HG03354 (cell line): Measurements from ENCODE around the gene SND1.
"Not testable (repeated sequence)": the region's sequence is repeated elsewhere in the genome, so short reads cannot be mapped to it uniquely, and the experiment has no call there.

Experiments
- ATAC-seq: cut with Tn5 transposase; IDR thresholded peaks from one replicate; pipeline ENCODE4 v1.9.1; 2021; ENCODE audit warnings: mild to moderate bottlenecking; ENCODE audit not compliant: unreplicated experiment, poor library complexity, severe bottlenecking

Gene SND1

GRCh38 chr7:127817466-127817865 is 165.5 kb downstream of the SND1 start:
- no peak for ATAC-seq

GRCh38 chr7:127818306-127818705 is 166.3 kb downstream of the SND1 start:
- no peak for ATAC-seq

- no peak for ATAC-seq
Measured at GRCh38 chr7:127819975-127820731, 168.2 kb downstream of the SND1 start.

- ATAC-seq, result no peak
Measured at GRCh38 chr7:127820732-127821085, 168.7 kb downstream of the SND1 start.

GRCh38 chr7:127821146-127821545 is 169.2 kb downstream of the SND1 start:
- no peak for ATAC-seq

- no peak for ATAC-seq
Measured at GRCh38 chr7:127822822-127823508, 171.0 kb downstream of the SND1 start.

- ATAC-seq, result no peak
Measured at GRCh38 chr7:127824682-127825081, 172.7 kb downstream of the SND1 start.

- peak; percentile 57 for ATAC-seq
Measured at GRCh38 chr7:127828843-127829500, 177.0 kb downstream of the SND1 start.

GRCh38 chr7:127831318-127832219 is 179.6 kb downstream of the SND1 start:
- ATAC-seq, result no peak

- ATAC-seq, result no peak
Measured at GRCh38 chr7:127832592-127832991, 180.6 kb downstream of the SND1 start.

GRCh38 chr7:127833641-127834040 is 181.6 kb downstream of the SND1 start:
- no peak for ATAC-seq

- no peak for ATAC-seq
Measured at GRCh38 chr7:127835679-127836078, 183.7 kb downstream of the SND1 start.

- ATAC-seq, result not testable (repeated sequence)
Measured at GRCh38 chr7:127837816-127838410, 185.9 kb downstream of the SND1 start.

- no peak for ATAC-seq
Measured at GRCh38 chr7:127838816-127839415, 186.9 kb downstream of the SND1 start.

- no peak for ATAC-seq
Measured at GRCh38 chr7:127840226-127840951, 188.4 kb downstream of the SND1 start.

GRCh38 chr7:127844165-127844564 is 192.2 kb downstream of the SND1 start:
- no peak for ATAC-seq

GRCh38 chr7:127844707-127845331 is 192.8 kb downstream of the SND1 start:
- no peak for ATAC-seq
